GM18907 (cell line): ENCODE results near the gene VDAC1.

Experiments used
- ATAC-seq: cut with Tn5 transposase; IDR thresholded peaks from one replicate; pipeline ENCODE4 v1.9.1; 2021; ENCODE audit warnings: mild to moderate bottlenecking, moderate library complexity; ENCODE audit not compliant: unreplicated experiment

VDAC1 gene

GRCh38 chr5:134025786-134026185 is 21.0 kb upstream of the VDAC1 start:
- ATAC-seq = no peak

DNA sequence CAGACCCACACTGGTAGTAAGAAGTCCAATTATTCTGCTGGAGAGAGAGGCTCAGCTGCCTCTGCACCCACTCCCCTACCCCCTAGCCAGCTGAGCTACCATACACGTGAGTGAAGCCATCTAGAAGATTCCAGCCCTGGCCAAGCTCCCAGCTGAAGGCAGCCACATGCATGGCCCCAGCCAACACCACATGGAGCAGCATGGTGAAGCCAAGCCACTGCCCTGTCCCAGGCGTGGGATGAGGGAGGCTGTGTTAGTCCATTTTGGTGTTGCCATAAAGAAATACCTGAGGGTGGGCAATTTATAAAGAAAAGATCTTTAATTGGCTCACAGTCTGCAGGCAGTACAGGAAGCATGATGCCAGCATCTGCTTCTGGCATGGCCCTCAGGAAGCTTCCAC is 20.0 kb upstream of the VDAC1 start:
- no peak for ATAC-seq

GRCh38 chr5:134022333-134022732 is 17.6 kb upstream of the VDAC1 start:
- ATAC-seq = no peak

GRCh38 chr5:134020188-134020587 is 15.4 kb upstream of the VDAC1 start:
- ATAC-seq = no peak

GRCh38 chr5:134019636-134020035 is 14.9 kb upstream of the VDAC1 start:
- no peak for ATAC-seq

DNA sequence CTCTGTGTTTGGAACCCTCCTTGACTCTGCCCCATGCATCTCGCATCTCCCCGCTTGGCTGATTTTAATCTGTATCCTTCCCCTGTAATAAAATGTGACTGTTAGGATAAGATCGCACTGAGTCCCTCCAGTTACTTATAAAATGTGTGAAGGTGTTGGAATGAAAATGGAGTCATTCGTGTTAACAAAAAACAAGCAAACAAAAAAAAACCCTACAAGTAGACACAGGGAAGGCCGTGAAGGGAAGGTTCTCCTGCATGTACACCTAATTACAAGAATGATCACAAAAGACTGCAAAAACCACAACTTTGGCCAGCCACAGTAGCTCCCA is 14.2 kb upstream of the VDAC1 start:
- ATAC-seq = no peak

DNA sequence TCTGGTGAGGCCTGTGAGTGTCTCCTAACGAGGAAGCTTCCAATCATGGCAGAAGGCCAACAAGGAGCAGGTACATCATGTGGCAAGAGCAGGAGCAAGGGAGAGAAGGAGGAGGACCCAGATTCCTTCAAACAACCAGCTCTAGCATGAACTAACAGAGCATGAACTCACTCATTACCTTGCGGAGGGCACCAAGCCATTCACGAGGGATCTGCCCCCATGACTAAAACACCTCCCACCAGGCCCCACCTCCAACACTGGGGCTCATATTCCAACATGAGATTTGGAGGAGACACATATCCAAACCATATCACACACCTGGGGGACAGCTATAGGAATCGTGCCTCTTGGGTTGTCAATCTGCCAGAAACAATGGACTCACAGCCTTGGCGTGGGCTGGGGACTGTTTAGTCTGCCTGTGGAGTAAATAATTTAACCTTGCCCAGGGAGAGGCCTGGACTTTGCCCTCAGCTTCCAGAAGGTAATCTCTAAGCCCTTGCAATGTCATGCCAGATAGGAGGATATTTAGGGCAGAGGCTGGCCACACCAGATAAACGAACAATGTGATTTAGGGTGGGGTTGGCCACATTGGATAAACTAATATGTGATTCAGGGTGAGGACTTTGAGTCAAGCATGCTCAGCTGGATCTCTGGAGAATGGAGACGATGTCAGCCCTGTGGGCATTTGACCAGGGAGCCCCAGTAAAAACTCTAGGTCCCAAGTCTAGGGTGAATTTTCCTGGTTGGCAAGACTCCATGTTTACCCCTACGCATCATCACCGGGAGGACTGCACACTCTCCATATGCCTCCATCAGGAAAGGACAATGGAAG is 13.6 kb upstream of the VDAC1 start:
- no peak for ATAC-seq

- ATAC-seq = no peak
Measured at GRCh38 chr5:134008266-134008749, 3.5 kb upstream of the VDAC1 start.

GRCh38 chr5:134007581-134008265 is 2.9 kb upstream of the VDAC1 start:
- no peak for ATAC-seq

- ATAC-seq = no peak
Measured at GRCh38 chr5:134006115-134006514, 1.3 kb upstream of the VDAC1 start.

DNA sequence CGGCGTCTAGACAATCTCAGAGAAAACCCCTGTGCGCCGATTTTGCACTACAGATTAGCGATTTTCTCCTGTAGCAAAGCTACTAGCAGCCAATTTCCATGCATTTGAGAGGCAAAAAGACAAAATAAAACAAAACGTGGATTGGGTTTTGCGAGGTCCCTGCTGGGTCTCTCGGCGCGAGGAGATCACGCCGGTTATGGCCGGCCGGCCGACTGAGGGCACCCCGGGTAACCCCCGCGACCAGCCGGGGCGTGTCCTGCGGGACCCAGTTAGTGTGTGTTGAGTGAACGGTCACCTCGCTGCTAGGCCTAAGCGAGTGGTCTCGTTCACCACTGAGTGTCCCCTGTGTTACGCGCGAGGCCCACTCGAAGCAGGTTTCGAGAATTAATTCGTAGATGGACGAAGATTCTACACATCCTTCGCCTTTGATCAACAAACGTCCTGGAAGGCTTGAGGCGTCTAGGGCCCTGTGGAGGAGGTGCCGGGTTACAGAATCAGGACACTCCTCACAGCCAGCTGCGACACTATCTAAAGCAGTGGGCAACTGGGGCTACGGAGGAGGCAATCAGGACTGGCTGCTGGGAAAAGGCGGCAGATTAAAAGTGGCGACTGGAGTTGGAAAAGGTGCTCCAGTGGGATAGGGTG is 764 bp upstream of the VDAC1 start:
- no peak for ATAC-seq

DNA sequence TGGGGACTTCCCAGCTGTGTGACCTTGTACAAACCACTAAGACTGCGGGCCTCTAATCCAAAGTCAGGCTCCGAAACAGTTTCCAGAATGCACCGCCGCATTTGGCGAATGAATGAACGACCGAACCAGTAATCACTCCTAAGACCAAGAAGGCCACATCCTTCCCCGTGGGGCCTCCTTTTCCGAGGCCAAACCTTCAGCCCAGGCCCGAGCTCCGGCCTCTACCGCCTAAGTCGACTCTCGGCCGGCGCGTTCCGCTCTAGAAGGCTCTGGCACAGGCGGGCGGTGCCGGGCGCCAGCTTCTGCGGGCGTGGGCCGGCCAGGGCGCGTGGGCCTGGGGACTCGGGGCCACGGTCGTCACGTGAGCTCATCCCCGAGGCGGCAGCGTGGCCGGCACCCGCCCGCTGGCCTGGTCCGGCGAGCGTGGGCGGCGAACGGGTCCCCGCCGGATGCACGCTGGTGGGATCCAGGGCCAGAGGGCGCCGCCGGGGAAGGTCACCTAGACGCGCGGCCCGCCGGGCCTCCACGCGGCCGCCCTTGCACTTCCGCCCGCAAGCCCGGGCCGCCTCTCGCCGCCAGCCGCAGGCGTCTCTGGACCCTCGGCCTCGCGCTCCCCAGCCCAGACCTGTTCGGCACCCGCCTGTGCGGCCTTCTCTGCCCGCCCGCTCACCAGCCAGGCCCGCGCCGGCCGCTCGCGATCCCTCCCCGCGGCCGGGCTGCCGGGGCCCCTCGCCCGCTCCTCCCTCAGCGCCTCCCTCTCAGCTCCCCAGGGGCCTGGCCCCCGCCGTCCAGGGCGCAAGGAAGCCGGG is 754 bp downstream of the VDAC1 start:
- peak; percentile 39 for ATAC-seq

DNA sequence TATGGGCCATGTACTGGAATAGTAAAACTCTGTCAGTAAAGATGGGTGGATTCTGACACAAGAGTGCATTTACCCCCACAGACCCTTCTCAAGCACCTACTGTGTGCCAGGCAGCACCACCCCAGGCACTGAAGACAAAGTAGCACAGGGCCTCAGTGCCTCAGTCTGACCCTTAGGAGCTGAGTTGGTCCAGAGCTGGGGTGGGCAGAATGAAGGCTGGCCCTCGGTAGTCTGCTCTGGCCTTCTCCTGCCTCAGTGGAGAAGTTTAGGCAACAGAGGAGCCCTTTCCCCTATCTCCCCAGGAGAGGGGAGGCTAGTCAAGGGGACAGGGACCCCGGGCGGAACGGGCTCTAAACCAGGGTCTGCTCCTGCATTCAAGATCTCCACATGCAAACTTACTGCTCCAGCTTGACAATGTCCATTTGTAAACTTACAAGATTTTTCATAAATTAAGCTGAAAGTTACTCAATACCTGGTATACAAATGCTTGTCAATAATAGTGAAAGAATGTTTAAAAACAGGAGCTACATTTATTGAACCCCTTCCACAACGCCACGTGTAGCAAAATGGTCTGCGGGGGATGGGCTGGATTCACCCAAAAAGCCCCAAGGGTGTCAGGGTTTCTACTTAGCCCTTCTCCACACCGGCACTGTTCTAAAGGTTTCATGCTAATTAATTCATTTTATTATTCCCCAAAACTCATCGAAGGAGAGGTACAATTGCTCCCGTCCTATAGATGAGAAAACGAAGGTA is 1.5 kb downstream of the VDAC1 start:
- ATAC-seq = no peak

DNA sequence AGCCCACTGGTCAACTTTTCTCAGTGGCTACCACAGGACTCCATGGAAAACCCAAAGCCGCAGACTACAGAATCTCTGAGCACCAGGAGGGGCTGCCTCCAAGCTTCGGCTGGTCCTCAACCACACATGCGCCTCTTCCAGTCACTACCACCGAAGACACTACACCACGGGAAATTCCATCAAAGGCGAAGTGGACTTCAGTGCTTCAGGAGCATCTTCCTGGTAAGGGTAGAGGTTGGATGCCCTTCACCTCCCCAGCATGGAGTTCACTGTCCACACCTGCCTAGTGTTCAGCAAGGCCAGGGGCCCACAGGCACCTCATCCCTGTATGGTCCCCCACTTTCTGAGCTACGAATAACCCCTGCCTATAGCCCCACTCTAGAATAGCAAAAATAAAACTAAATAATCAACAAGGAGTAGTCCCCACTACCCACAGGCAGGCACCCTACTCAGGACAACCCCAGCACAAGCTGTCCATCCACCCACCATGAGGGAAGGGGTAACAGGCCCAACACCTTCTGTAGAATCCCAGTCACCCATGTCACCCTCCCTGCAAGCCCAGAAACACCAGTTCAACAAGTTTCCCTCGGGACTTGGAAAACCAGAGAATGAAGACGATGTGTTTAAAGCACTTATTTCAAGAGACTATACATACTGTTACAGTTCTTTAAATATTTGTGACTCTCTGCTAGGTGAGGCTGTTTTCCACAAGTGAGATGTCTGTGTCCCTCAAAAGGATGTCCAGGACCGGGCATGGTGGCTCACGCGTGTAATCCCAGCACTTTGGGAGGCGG is 2.6 kb downstream of the VDAC1 start:
- ATAC-seq = no peak

DNA sequence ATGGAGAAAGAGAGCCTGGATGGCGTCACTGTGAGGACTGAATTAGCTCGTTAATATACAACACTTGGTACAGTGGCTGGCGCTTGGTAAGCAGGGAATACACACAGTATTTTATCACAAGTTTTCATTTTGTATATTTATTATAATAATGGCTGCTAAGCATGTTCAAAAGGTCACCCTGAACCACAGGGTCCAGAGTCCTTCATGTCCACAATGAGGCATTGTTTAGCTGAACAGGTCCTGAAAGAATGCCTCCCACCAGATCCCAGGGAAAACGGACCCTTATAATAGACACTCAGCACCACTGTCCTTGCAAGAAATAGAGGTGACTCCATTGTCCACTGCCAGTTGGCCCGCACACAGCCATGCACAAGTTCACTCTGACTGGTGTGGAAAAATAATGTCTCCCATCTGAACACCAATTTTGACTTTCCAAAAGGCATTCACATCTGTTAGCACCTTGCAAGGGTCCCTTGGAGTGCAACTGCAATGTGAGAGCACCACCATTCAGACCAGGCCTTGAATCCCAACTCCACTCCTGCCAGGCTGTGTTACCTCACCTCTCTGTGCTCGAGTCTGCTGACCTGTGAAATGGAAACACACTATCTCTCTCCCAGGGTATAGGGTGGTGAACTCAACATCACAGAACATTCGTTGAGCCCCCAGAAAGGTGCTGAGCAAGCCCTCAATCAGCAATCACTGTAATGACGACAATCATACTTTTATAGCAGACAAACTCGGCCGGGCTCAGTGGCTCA is 3.9 kb downstream of the VDAC1 start:
- no peak for ATAC-seq

DNA sequence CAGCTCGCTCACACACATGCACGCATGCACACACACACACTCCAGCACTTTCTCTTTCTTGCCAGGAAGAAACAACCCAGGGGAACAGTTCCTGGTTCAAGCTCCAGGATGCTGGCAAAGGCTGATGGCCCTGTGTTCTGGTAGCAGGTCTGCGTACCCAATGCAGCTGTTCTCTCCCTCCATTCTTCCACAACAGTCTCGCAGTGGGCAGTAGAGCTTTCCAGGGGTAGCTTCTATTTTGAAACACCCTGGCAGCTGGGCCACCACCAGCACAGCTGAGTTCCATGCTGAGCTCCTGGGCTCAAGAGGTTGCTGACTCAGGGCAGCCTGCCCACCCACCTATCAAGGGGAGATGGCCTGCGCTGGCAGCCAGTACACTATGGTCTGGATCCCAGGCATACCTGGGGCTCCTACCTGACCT is 4.7 kb downstream of the VDAC1 start:
- ATAC-seq = no peak

DNA sequence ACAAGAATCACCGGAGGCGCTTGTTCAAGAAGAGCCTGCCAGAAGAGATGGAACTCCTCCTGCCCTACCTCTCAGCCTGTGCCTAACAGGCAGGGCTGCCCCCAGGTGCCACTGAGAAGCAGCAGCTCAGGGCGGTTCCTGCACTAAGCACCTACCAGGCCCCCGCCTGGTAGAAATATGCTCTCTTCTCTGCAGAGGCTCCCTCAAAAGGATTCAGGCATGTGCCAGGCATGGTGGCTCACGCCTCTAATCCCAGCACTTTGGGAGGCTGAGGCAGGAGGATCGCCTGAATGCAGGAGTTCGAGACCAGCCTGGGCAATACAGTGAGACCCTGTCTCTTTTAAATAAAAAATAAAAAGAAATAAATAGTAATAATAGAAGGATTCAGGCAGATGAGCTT is 6.0 kb downstream of the VDAC1 start:
- ATAC-seq = no peak

GRCh38 chr5:133998042-133998441 is 6.7 kb downstream of the VDAC1 start:
- ATAC-seq = no peak
